Prostate gland (tissue), 2 donors: ENCODE measurements around the gene REC114. TPM values are rescaled to one million over a fixed set of nuclear protein-coding genes. Genes with fewer than 3 reads are reported as not detected.
"Not testable (repeated sequence)": the region's sequence is repeated elsewhere in the genome, so short reads cannot be mapped to it uniquely, and the experiment has no call there.

ENCODE experiments used
- DNase-seq: peaks from one replicate; pipeline ENCODE4 v3.0.0-alpha.2; 2019; ENCODE audit warnings: low spot score
- H3K27ac ChIP-seq, 2 donors: fragments of 200-600 bp; sonication (generic); 2 replicates each; pipeline ENCODE4 v1.5.1; 2017 to 2019
- H3K27me3 ChIP-seq: fragments of 200-600 bp; sonication (generic); replicated peaks from 2 replicates; pipeline ENCODE4 v1.5.1; 2019; ENCODE audit not compliant: insufficient read depth
- H3K36me3 ChIP-seq, 2 donors: fragments of 200-600 bp; sonication (generic); 1 replicate in 1 of 2; 2 replicates in 1 of 2; pipeline versions ENCODE4 v1.5.1 to v1.8.1; 2017 to 2019
- H3K4me1 ChIP-seq: fragments of 200-600 bp; sonication (generic); replicated peaks from 2 replicates; pipeline ENCODE4 v1.5.1; 2019
- H3K4me3 ChIP-seq, 2 donors: fragments of 200-600 bp; sonication (generic); 2 replicates each; pipeline ENCODE4 v1.5.1; 2017 to 2019
- H3K9me3 ChIP-seq: fragments of 200-600 bp; sonication (generic); 2 replicates; pipeline ENCODE4 v1.5.1; 2017
- POLR2A ChIP-seq: fragments of 450-650 bp; IDR thresholded peaks from one replicate; pipeline ENCODE4 v1.6.1; 2016; ENCODE audit warnings: antibody characterized with exemption, mild to moderate bottlenecking
- POLR2AphosphoS5 ChIP-seq: sonication (generic); formaldehyde crosslinking; IDR thresholded peaks from one replicate; pipeline ENCODE4 v1.6.1; 2017; ENCODE audit warnings: antibody characterized with exemption
- WGBS: methylation state at CpG from one replicate; pipeline ENCODE4 v1.1.5; 2018; 5-methylcytosine and 5-hydroxymethylcytosine counted together
- intact Hi-C: fragments of 100-400 bp; cut with DNase I; formaldehyde crosslinking; loops from one replicate; pipeline ENCODE4 v1.14.2; 2022
- total RNA-seq, 2 donors: library from RNA; depleted of rRNA; stranded (reverse); fragments of >200 nt; gene quantifications; one replicate each; pipeline ENCODE4 v1.1.0, GENCODE V29; 2016
- TF ChIP-seq, protein P1 (sequence below), 4 experiments: fragments of 200-600 bp in 2 of 4; fragments of 450-650 bp in 2 of 4; sonication (generic) in 2 of 4; IDR thresholded peaks; 1 replicate in 3 of 4; 2 replicates in 1 of 4; pipeline ENCODE4 v1.5.1; 2016 to 2019; ENCODE audit warnings: antibody characterized with exemption in 4 of 4, mild to moderate bottlenecking in 2 of 4, moderate library complexity in 2 of 4

REC114 gene
- total RNA-seq, 2 donors from 2014 or later = 7.5 TPM; not detected in 1

GRCh38 chr15:73483053-73483452 lies 40.1 kb downstream of the REC114 start:
- Histone ChIP-seq H3K27ac (no peak overlapping the region), H3K36me3 (no peaks in the 10 kb centered on the region), H3K4me1 (no peaks in the 10 kb centered on the region), H3K9me3 (no peaks in the 10 kb centered on the region), H3K27me3 (no peaks in the 10 kb centered on the region), H3K4me3 (no peak overlapping the region)
- TF ChIP-seq POLR2A (no peak), POLR2AphosphoS5 (no peak)
- TF ChIP-seq, protein P1, sequence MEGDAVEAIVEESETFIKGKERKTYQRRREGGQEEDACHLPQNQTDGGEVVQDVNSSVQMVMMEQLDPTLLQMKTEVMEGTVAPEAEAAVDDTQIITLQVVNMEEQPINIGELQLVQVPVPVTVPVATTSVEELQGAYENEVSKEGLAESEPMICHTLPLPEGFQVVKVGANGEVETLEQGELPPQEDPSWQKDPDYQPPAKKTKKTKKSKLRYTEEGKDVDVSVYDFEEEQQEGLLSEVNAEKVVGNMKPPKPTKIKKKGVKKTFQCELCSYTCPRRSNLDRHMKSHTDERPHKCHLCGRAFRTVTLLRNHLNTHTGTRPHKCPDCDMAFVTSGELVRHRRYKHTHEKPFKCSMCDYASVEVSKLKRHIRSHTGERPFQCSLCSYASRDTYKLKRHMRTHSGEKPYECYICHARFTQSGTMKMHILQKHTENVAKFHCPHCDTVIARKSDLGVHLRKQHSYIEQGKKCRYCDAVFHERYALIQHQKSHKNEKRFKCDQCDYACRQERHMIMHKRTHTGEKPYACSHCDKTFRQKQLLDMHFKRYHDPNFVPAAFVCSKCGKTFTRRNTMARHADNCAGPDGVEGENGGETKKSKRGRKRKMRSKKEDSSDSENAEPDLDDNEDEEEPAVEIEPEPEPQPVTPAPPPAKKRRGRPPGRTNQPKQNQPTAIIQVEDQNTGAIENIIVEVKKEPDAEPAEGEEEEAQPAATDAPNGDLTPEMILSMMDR (IDR thresholded peaks at IDR 0.05) = no peak
- WGBS = 55% methylated on average over 4 of the region's 4 CpGs
- intact Hi-C loops = no loop called here
- no peak for DNase-seq

DNA sequence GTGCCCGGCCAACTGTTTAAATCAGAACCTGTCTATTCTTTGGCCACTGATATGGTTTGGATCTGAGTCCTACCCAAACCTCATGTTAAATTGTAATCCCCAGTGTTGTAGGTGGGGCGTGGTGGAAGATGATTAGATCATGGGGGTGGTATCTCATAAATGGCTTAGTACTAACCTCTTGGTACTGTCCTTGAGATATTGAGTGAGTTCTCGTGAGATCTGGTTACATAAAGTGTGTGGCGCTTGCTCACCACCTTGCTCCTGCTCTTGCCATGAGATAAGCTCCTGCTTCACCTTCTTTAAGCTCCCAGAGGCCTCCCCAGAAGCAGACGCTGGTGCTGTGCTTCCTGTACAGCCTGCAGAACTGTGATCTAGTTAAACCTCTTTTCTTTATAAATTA lies 42.4 kb downstream of the REC114 start:
- Histone ChIP-seq H3K36me3 (no peaks in the 10 kb centered on the region), H3K4me1 (no peaks in the 10 kb centered on the region), H3K9me3 (no peaks in the 10 kb centered on the region), H3K4me3 (no peak overlapping the region), H3K27me3 (no peaks in the 10 kb centered on the region), H3K27ac (no peak overlapping the region)
- no peak for DNase-seq
- TF ChIP-seq, protein P1 (IDR thresholded peaks at IDR 0.05) = no peak
- TF ChIP-seq POLR2AphosphoS5 (no peak), POLR2A (no peak)
- intact Hi-C loops = no loop called here
- WGBS = 73% methylated on average over 5 of the region's 5 CpGs

DNA sequence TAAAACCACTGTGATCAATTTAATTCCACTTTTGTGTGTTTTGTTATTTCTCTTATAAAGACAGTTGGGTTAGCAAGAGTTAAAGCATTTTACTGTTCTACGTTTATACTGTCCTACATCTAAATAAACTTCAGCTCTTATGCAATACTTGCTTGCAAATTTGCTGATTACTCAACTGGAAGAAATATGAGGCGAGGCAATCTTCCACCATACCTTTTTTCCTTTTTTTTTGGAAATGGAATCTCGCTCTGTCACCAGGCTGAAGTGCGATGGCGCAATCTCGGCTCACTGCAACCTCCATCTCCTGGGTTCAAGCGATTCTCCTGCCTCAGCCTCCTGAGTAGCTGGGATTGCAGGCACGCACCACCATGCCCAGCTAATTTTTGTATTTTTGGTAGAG lies 42.9 kb downstream of the REC114 start:
- 64% methylated on average over 8 of the region's 8 CpGs for whole genome bisulfite sequencing
- H3K27ac ChIP-seq, H3K4me1 ChIP-seq, intact Hi-C loops, DNase-seq, H3K4me3 ChIP-seq, H3K9me3 ChIP-seq, H3K27me3 ChIP-seq, H3K36me3 ChIP-seq: not testable (repeated sequence)

DNA sequence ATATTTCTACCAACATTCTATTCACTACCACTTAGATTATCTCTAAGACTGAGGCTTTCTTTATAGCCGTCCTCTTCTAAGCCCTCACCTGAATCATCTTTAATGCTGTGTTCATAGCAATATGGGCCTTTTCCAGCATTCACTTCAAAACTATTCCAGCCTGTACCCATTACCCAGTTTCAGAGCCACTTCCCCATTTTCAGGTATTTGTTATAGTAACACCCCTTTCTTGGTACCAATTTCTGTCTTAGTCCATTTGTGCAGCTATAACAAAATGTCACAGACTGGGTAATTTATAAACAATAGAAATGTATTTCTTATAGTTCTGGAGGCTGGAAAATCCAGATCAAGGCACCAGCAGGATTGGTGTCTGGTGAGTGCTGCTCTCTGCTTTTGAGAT lies 45.7 kb downstream of the REC114 start:
- Histone ChIP-seq H3K4me3 (no peak overlapping the region), H3K27me3 (no peaks in the 10 kb centered on the region), H3K36me3 (no peaks in the 10 kb centered on the region), H3K9me3 (no peaks in the 10 kb centered on the region), H3K4me1 (no peaks in the 10 kb centered on the region), H3K27ac (no peak overlapping the region)
- intact Hi-C loops = no loop called here
- DNase-seq = no peak
- TF ChIP-seq POLR2AphosphoS5 = no peak
- no peak for TF ChIP-seq POLR2A
- TF ChIP-seq, protein P1 (IDR thresholded peaks at IDR 0.05) = no peak
- WGBS = 77% methylated on average over 1 of the region's 1 CpG

GRCh38 chr15:73493922-73494321 lies 51.0 kb downstream of the REC114 start:
- 91% methylated on average over 2 of the region's 2 CpGs for WGBS
- no peak for TF ChIP-seq POLR2AphosphoS5
- TF ChIP-seq POLR2A = no peak
- TF ChIP-seq, protein P1 (IDR thresholded peaks at IDR 0.05) = no peak
- no peak for DNase-seq
- no peaks in the 10 kb centered on the region for H3K4me1 ChIP-seq
- H3K9me3 ChIP-seq = no peaks in the 10 kb centered on the region
- no peaks in the 10 kb centered on the region for H3K36me3 ChIP-seq
- no peak overlapping the region for H3K4me3 ChIP-seq
- intact Hi-C loops = no loop called here
- no peaks in the 10 kb centered on the region for H3K27me3 ChIP-seq
- H3K27ac ChIP-seq = no peak overlapping the region
